Prostate gland (tissue), 2 donors: ENCODE results near the gene GOLGA6L24.
"Not testable (repeated sequence)": the region's sequence is repeated elsewhere in the genome, so short reads cannot be mapped to it uniquely, and the experiment has no call there.

ENCODE experiments used
- POLR2A ChIP-seq: fragments of 450-650 bp; IDR thresholded peaks from one replicate; pipeline ENCODE4 v1.6.1; 2016; ENCODE audit warnings: antibody characterized with exemption, mild to moderate bottlenecking
- POLR2AphosphoS5 ChIP-seq: sonication (generic); formaldehyde crosslinking; IDR thresholded peaks from one replicate; pipeline ENCODE4 v1.6.1; 2017; ENCODE audit warnings: antibody characterized with exemption
- TF ChIP-seq, protein P1 (sequence below), 4 experiments: fragments of 200-600 bp in 2 of 4; fragments of 450-650 bp in 2 of 4; sonication (generic) in 2 of 4; IDR thresholded peaks; 1 replicate in 3 of 4; 2 replicates in 1 of 4; pipeline ENCODE4 v1.5.1; 2016 to 2019; ENCODE audit warnings: antibody characterized with exemption in 4 of 4, mild to moderate bottlenecking in 2 of 4, moderate library complexity in 2 of 4

DNA sequence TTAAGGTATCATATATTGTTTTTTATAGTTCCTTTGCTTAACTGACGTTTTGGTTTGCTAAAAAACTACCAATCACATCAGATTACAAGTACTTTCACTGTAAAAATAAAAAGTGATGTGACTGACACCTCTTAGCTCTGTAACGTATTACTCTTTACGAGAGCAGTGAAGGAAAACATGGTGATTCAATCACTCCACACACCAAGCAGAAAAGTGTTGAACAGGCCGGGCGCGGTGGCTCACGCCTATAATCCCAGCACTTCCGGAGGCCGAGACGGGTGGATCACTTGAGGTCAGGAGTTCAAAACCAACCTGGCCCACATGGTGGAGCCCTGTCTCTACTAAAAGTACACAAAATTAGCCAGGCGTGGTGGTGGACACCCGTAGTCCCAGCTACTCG, 39.8 kb downstream of the GOLGA6L24 start:
- TF ChIP-seq POLR2AphosphoS5, POLR2A: not testable (repeated sequence)
- TF ChIP-seq, protein P1, sequence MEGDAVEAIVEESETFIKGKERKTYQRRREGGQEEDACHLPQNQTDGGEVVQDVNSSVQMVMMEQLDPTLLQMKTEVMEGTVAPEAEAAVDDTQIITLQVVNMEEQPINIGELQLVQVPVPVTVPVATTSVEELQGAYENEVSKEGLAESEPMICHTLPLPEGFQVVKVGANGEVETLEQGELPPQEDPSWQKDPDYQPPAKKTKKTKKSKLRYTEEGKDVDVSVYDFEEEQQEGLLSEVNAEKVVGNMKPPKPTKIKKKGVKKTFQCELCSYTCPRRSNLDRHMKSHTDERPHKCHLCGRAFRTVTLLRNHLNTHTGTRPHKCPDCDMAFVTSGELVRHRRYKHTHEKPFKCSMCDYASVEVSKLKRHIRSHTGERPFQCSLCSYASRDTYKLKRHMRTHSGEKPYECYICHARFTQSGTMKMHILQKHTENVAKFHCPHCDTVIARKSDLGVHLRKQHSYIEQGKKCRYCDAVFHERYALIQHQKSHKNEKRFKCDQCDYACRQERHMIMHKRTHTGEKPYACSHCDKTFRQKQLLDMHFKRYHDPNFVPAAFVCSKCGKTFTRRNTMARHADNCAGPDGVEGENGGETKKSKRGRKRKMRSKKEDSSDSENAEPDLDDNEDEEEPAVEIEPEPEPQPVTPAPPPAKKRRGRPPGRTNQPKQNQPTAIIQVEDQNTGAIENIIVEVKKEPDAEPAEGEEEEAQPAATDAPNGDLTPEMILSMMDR (IDR thresholded peaks at IDR 0.05): not testable (repeated sequence)
